BLaER1 (cell line): ENCODE measurements around the gene RPIA.

Experiments
- H3K27ac ChIP-seq: shearing (Covaris generic); formaldehyde crosslinking; 2 replicates; pipeline ENCODE4 v1.8.1; 2022
- H3K27me3 ChIP-seq: shearing (Covaris generic); formaldehyde crosslinking; 2 replicates; pipeline ENCODE4 v1.8.1; 2022
- H3K36me3 ChIP-seq: shearing (Covaris generic); formaldehyde crosslinking; 2 replicates; pipeline ENCODE4 v1.8.1; 2022
- H3K4me1 ChIP-seq: shearing (Covaris generic); formaldehyde crosslinking; 2 replicates; pipeline ENCODE4 v1.8.1; 2022
- H3K4me2 ChIP-seq: shearing (Covaris generic); formaldehyde crosslinking; 2 replicates; pipeline ENCODE4 v1.8.1; 2022
- H3K4me3 ChIP-seq: shearing (Covaris generic); formaldehyde crosslinking; 2 replicates; pipeline ENCODE4 v1.8.1; 2022
- H3K9ac ChIP-seq: shearing (Covaris generic); formaldehyde crosslinking; 2 replicates; pipeline ENCODE4 v1.8.1; 2022
- H3K9me3 ChIP-seq: shearing (Covaris generic); formaldehyde crosslinking; 2 replicates; pipeline ENCODE4 v1.8.1; 2022
- H4K20me1 ChIP-seq: shearing (Covaris generic); formaldehyde crosslinking; 2 replicates; pipeline ENCODE4 v1.8.1; 2022
- Cebpa-rat ChIP-seq: shearing (Covaris generic); IDR thresholded peaks from 2 replicates; pipeline ENCODE4 v1.8.1; 2022

Gene RPIA

DNA sequence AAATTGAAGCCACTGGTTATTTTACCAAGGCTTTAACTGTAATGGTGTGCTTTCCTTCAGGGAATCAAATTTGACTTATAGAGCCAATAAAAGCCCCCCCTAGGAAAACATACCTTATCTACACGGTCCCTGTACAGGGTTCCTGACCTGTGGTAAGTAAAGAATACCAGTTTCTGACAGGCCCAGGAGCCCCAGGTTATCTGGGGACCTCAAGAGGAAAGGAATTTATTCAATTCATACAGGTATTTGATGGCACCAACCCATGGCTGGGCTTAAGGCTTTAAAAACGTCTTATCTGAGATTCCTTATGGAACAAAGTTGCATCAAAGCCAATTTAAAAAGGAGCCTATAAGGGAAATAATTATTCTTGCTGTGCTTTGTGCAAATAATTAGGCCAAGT lies 7.0 kb upstream of the RPIA start:
- Histone ChIP-seq H3K36me3 (no peaks in the 10 kb centered on the region), H3K9me3 (peaks cover 77% of the 10 kb centered on the region), H3K27me3 (no peaks in the 10 kb centered on the region), H4K20me1 (no peaks in the 10 kb centered on the region), H3K9ac (no peak overlapping the region), H3K4me3 (no peak overlapping the region), H3K4me2 (no peak overlapping the region), H3K27ac (no peak overlapping the region), H3K4me1 (no peaks in the 10 kb centered on the region)
- no peak for TF ChIP-seq Cebpa-rat

DNA sequence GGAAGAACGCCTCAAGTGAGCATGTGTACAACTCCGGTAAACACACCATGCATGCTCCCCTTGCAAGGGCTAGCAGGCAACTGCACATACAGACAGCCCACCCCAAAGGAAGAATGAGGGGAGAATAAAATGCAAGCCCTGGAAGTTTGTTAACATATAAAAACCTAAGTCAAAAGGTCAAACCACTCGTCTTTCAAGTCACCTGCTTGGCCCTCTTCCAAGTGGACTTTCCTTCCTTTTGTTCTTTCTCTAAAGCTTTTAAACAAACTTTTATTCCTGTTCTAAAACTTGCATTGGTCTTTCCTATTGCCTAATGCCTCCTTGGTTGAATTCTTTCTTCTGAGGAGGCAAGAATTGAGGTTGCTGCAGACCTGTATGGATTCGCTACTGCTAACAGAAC lies 5.2 kb upstream of the RPIA start:
- no peaks in the 10 kb centered on the region for H3K27me3 ChIP-seq
- peaks cover 11% of the 10 kb centered on the region for H3K4me1 ChIP-seq
- H3K36me3 ChIP-seq: no peaks in the 10 kb centered on the region
- no peak overlapping the region for H3K4me3 ChIP-seq
- H3K4me2 ChIP-seq: no peak overlapping the region
- H3K9me3 ChIP-seq: peaks cover 72% of the 10 kb centered on the region
- TF ChIP-seq Cebpa-rat: no peak
- H3K9ac ChIP-seq: no peak overlapping the region
- no peak overlapping the region for H3K27ac ChIP-seq
- H4K20me1 ChIP-seq: no peaks in the 10 kb centered on the region

DNA sequence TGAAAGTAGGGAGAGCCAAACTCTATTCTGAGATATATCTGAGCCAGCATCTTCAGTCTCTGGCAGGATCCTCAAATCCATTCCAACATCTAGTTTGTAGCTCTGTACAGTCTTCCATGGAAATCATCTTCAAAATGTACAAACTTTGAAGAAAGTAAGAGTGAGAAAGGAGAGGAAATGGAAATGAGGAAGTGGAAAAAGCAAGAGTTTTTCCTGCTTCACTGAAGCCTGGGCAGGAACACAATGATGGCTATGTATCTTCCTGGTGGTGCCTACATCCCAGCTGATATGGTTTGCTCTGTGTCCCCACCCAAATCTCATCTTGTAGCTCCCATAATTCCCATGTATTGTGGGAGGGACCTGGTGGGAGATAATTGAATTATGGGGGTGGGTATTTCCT lies 4.1 kb upstream of the RPIA start:
- Histone ChIP-seq H3K4me3 (no peak overlapping the region), H3K9ac (no peak overlapping the region), H3K4me2 (no peak overlapping the region), H3K36me3 (no peaks in the 10 kb centered on the region), H3K9me3 (peaks cover 62% of the 10 kb centered on the region), H3K27me3 (no peaks in the 10 kb centered on the region), H3K4me1 (peaks cover 12% of the 10 kb centered on the region), H3K27ac (no peak overlapping the region), H4K20me1 (no peaks in the 10 kb centered on the region)
- no peak for TF ChIP-seq Cebpa-rat

DNA sequence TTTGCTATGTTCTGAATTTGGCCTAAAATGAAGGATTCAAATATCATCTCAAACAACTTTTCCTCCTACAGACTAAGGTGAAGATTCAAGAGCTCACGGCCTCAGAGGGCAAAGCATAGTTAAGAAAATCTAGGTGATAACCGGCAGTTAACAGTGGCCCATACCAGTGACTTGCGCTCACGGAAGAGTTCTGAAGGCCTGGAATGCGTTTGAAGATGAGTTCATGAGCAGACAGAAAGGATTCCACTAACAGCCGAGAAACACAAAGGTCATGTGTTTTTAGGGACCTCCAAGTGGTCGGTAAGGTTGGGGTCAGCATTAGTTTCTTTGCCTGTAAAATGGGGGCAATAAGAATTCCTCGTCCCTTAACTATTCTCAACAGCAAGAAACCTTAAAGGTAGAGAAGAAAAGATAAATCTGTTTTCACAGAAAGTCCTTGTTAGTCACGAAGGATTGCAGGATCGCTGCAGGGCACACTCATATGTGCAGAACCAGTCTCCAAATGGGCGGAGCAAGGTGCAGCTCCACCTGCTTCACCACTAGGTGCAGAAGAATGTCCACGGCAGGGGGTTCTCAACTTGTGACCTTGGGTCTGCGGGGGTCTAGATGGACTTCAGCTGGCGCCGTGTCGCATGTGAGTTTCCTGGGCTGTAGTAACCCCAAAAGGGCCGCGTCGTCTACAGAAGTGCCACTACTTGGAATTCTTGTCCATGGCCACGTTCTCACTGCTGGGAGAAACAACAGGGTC lies 708 bp upstream of the RPIA start:
- H3K9ac ChIP-seq: peak overlapping the region; percentile 65; the same call in 1 of the 2 replicates
- H3K4me3 ChIP-seq: peak overlapping the region; percentile 84
- H3K36me3 ChIP-seq: 0 out of 2 replicates have a peak, but pooled peaks cover 8% of the 10 kb centered on the region
- H3K4me2 ChIP-seq: peak overlapping the region; percentile 79
- peaks cover 21% of the 10 kb centered on the region for H4K20me1 ChIP-seq
- TF ChIP-seq Cebpa-rat: no peak
- peaks cover 28% of the 10 kb centered on the region for H3K9me3 ChIP-seq
- no peaks in the 10 kb centered on the region for H3K27me3 ChIP-seq
- H3K27ac ChIP-seq: 0 out of 2 replicates have a peak overlapping the region, but pooled peaks have one; percentile 15
- peaks cover 26% of the 10 kb centered on the region for H3K4me1 ChIP-seq

DNA sequence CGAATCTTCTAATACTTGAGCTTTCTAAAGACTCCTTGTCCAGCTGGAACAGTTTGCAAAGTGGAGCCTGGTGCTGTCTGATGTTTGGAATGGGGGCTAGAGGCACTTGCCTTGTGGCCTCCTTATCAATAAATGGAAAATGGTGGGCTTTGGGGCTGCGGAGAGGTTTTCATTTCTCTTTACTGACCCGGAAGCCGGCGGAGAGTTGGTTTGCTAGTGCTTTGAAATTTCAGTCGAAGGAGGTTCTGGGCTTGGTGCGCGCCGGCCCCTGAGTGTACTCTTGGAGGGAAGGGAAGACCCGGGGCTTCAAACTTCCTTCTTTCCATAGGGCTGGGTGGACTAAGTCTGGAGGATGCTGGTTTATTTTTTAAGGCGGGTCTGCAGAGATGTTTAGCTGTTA lies 714 bp downstream of the RPIA start:
- H3K36me3 ChIP-seq: 0 out of 2 replicates have a peak, but pooled peaks cover 8% of the 10 kb centered on the region
- peaks cover 33% of the 10 kb centered on the region for H4K20me1 ChIP-seq
- H3K27ac ChIP-seq: peak overlapping the region; percentile 72
- no peaks in the 10 kb centered on the region for H3K27me3 ChIP-seq
- H3K4me1 ChIP-seq: peaks cover 28% of the 10 kb centered on the region
- H3K4me3 ChIP-seq: peak overlapping the region; percentile 84
- peak overlapping the region; percentile 85 for H3K4me2 ChIP-seq
- H3K9ac ChIP-seq: peak overlapping the region; percentile 80
- peaks cover 15% of the 10 kb centered on the region for H3K9me3 ChIP-seq
- TF ChIP-seq Cebpa-rat: no peak

DNA sequence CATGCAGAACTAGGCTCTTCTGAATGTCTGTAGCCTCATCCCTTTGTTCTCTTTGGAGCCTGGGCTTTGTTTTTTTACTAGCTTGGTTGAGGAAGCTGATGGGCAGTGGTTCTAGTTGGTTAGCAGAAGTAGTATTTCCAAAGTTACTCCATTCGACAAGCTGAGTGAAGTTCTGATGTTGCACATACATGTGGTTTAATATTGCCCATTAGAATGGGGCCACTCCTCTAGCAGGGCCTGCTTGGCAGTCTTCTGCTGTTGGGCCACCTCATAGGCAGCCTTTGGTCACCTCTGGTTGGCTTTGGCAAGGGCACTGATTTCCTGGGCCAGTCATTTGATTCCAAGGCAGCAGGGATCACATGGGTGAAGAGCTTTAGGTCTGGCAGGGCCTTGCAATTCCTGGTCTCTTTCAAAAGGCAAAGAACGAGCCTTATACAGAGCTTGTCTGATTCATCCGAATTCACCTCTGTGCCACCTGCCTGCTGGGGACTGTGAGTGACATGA lies 2.5 kb downstream of the RPIA start:
- Histone ChIP-seq H4K20me1 (peaks cover 50% of the 10 kb centered on the region), H3K4me2 (peak overlapping the region; percentile 85), H3K36me3 (peaks cover 17% of the 10 kb centered on the region), H3K27me3 (no peaks in the 10 kb centered on the region), H3K4me3 (no peak overlapping the region), H3K9ac (no peak overlapping the region), H3K4me1 (peaks cover 31% of the 10 kb centered on the region), H3K27ac (no peak overlapping the region), H3K9me3 (peaks cover 6% of the 10 kb centered on the region; the same call in 1 of the 2 replicates)
- no peak for TF ChIP-seq Cebpa-rat

DNA sequence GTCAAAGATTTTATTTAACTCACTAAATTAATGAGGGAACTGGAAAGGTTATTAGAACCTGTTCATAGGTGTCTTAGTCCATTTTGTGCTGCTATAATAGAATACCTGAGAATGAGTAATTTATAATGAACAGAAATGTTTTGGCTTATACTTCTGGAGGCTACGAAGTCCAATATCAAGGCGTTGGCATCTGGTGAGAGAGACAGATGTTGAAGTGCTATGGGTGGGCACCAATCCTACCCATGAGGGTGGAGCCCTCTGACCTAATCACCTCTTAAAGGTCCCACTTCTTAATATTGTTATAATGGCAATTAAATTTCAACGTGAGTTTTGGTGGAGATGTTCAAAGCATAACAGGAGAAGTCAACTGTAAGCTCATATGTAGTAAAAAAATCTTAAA lies 5.1 kb downstream of the RPIA start:
- Histone ChIP-seq H3K4me2 (no peak overlapping the region), H3K27me3 (no peaks in the 10 kb centered on the region), H3K9me3 (0 out of 2 replicates have a peak, but pooled peaks cover 9% of the 10 kb centered on the region), H3K36me3 (peaks cover 38% of the 10 kb centered on the region), H4K20me1 (peaks cover 52% of the 10 kb centered on the region), H3K9ac (no peak overlapping the region), H3K27ac (no peak overlapping the region), H3K4me3 (no peak overlapping the region), H3K4me1 (peaks cover 20% of the 10 kb centered on the region)
- TF ChIP-seq Cebpa-rat: no peak

DNA sequence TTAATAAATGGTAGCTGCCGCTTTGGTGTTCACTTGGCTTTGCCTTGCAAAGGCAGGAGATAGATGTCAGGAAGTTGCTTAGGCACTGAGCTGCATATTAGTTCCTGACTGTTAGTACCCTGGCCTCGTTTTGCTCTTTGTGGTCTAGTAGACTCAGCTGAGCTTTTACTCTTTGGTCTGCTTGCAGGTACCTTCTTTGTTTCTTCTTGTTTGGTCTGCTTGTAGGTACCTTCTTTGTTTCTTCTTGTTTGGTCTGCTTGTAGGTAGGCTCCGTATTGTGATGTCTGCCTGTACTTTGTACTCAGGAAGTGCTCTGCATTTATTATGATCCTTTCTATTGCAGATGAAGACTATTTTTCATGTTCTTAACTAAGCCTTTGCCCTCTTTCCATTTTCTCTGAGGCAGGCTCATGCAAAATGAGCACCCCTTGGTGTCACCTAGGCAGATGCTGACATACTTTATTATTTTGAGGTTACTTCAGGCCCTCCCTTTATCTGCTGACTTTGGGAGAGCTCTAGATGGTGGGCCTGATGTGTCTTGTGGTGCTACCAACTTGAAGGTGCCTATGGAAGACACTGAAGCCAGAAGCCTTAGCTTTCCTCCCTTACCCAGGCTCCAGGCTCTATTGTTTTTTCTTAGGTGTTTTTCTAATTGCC lies 6.0 kb downstream of the RPIA start:
- Histone ChIP-seq H3K4me3 (no peak overlapping the region), H4K20me1 (peaks cover 52% of the 10 kb centered on the region), H3K27me3 (no peaks in the 10 kb centered on the region), H3K4me1 (peaks cover 18% of the 10 kb centered on the region), H3K4me2 (no peak overlapping the region), H3K9me3 (peaks cover 14% of the 10 kb centered on the region), H3K27ac (no peak overlapping the region), H3K36me3 (peaks cover 44% of the 10 kb centered on the region), H3K9ac (no peak overlapping the region)
- no peak for TF ChIP-seq Cebpa-rat

DNA sequence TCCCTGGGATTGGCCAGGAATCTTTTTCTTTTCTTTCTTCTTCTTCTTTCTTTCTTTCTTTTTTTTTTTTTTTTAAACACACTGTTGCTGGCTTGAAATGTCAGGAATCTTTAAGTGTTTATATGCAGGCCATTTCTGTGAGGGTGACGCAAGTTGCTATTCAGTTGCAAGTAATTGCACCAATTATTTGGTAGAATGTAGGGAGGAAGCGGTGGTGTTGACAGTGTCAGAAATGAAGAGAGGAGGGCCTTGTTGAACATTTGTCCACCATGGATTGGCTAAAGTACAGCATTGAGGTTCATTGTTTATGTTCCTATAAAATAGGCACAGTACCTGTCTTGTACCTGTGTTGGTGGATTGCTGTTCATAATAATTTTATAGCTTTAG lies 6.5 kb downstream of the RPIA start:
- Histone ChIP-seq H3K9ac (no peak overlapping the region), H3K27ac (no peak overlapping the region), H3K4me2 (no peak overlapping the region), H3K4me3 (no peak overlapping the region), H3K4me1 (peaks cover 12% of the 10 kb centered on the region), H3K27me3 (no peaks in the 10 kb centered on the region), H3K9me3 (peaks cover 19% of the 10 kb centered on the region), H4K20me1 (peaks cover 52% of the 10 kb centered on the region), H3K36me3 (peaks cover 49% of the 10 kb centered on the region)
- TF ChIP-seq Cebpa-rat: no peak
